ENCODE measurements around the gene PSMB7. TPM values are rescaled to one million over a fixed set of nuclear protein-coding genes. Genes with fewer than 3 reads are reported as not detected.

Gene PSMB7
- total RNA-seq, 2 experiments from 2014 or later, result 88.7 to 93.6 TPM

GRCh38 chr9:124342402-124342775 is 72.9 kb downstream of the PSMB7 start:
- no peak overlapping the region for H3K27ac Mint-ChIP-seq
- POLR2A ChIA-PET, result no interaction called here

GRCh38 chr9:124341455-124342170 is 73.6 kb downstream of the PSMB7 start:
- DNase-seq (no peak), ATAC-seq (ENCODE audit: low read depth) (no peak)
- POLR2A ChIA-PET, result no interaction called here
- Mint-ChIP-seq H3K9me3 (peaks cover 2% of the 10 kb centered on the region), H3K27ac (no peak overlapping the region), H3K4me1 (no peaks in the 10 kb centered on the region), H3K36me3 (no peaks in the 10 kb centered on the region), H3K4me3 (no peak overlapping the region), H3K27me3 (no peaks in the 10 kb centered on the region)

More at GRCh38 chr9:124342402-124342775, 72.9 kb downstream of the PSMB7 start:
- no peaks in the 10 kb centered on the region for H3K36me3 Mint-ChIP-seq
- H3K9me3 Mint-ChIP-seq, result peaks cover 2% of the 10 kb centered on the region
- no peak overlapping the region for H3K4me3 Mint-ChIP-seq
- ATAC-seq (ENCODE audit: low read depth), result no peak
- no peak for DNase-seq
- H3K4me1 Mint-ChIP-seq, result no peaks in the 10 kb centered on the region
- H3K27me3 Mint-ChIP-seq, result no peaks in the 10 kb centered on the region

- peaks cover 2% of the 10 kb centered on the region for H3K9me3 Mint-ChIP-seq
- no peak for DNase-seq
- no peaks in the 10 kb centered on the region for H3K27me3 Mint-ChIP-seq
- no peaks in the 10 kb centered on the region for H3K4me1 Mint-ChIP-seq
- POLR2A ChIA-PET, result no interaction called here
- no peaks in the 10 kb centered on the region for H3K36me3 Mint-ChIP-seq
- H3K27ac Mint-ChIP-seq, result no peak overlapping the region
- ATAC-seq (ENCODE audit: low read depth), result no peak
- no peak overlapping the region for H3K4me3 Mint-ChIP-seq
Observed at GRCh38 chr9:124340219-124341069, 74.8 kb downstream of the PSMB7 start.

- ATAC-seq (ENCODE audit: low read depth), result no peak
- Mint-ChIP-seq H3K4me3 (no peak overlapping the region), H3K36me3 (no peaks in the 10 kb centered on the region), H3K27me3 (no peaks in the 10 kb centered on the region), H3K4me1 (no peaks in the 10 kb centered on the region), H3K9me3 (peaks cover 2% of the 10 kb centered on the region), H3K27ac (no peak overlapping the region)
- POLR2A ChIA-PET, result no interaction called here
- DNase-seq, result no peak
Observed at GRCh38 chr9:124339603-124340146, 75.6 kb downstream of the PSMB7 start.

- Mint-ChIP-seq H3K4me1 (no peaks in the 10 kb centered on the region), H3K36me3 (no peaks in the 10 kb centered on the region), H3K27ac (no peak overlapping the region), H3K27me3 (no peaks in the 10 kb centered on the region), H3K9me3 (peaks cover 2% of the 10 kb centered on the region), H3K4me3 (no peak overlapping the region)
- ATAC-seq (ENCODE audit: low read depth) (no peak), DNase-seq (no peak)
- POLR2A ChIA-PET, result no interaction called here
Observed at GRCh38 chr9:124337562-124337961, 77.7 kb downstream of the PSMB7 start.

GRCh38 chr9:124335320-124335707 is 79.9 kb downstream of the PSMB7 start:
- Mint-ChIP-seq H3K36me3 (no peaks in the 10 kb centered on the region), H3K4me3 (no peak overlapping the region), H3K9me3 (peaks cover 2% of the 10 kb centered on the region), H3K4me1 (no peaks in the 10 kb centered on the region), H3K27ac (no peak overlapping the region), H3K27me3 (no peaks in the 10 kb centered on the region)
- DNase-seq, result no peak
- POLR2A ChIA-PET, result no interaction called here
- no peak for ATAC-seq (ENCODE audit: low read depth)

- ATAC-seq (ENCODE audit: low read depth) (no peak), DNase-seq (no peak)
- peaks cover 2% of the 10 kb centered on the region for H3K9me3 Mint-ChIP-seq
- H3K4me3 Mint-ChIP-seq, result no peak overlapping the region
- H3K4me1 Mint-ChIP-seq, result no peaks in the 10 kb centered on the region
- H3K36me3 Mint-ChIP-seq, result no peaks in the 10 kb centered on the region
- POLR2A ChIA-PET, result no interaction called here
- H3K27me3 Mint-ChIP-seq, result no peaks in the 10 kb centered on the region
- H3K27ac Mint-ChIP-seq, result no peak overlapping the region
Observed at GRCh38 chr9:124334568-124335319, 80.5 kb downstream of the PSMB7 start.

GRCh38 chr9:124333203-124333579 is 82.1 kb downstream of the PSMB7 start:
- no peak for DNase-seq
- Mint-ChIP-seq H3K9me3 (no peaks in the 10 kb centered on the region), H3K4me3 (no peak overlapping the region), H3K27me3 (no peaks in the 10 kb centered on the region), H3K4me1 (no peaks in the 10 kb centered on the region), H3K36me3 (no peaks in the 10 kb centered on the region), H3K27ac (no peak overlapping the region)
- no peak for ATAC-seq (ENCODE audit: low read depth)
- POLR2A ChIA-PET, result no interaction called here

- DNase-seq, result no peak
- Mint-ChIP-seq H3K9me3 (no peaks in the 10 kb centered on the region), H3K27ac (no peak overlapping the region), H3K4me3 (no peak overlapping the region), H3K4me1 (no peaks in the 10 kb centered on the region), H3K27me3 (no peaks in the 10 kb centered on the region), H3K36me3 (no peaks in the 10 kb centered on the region)
- no peak for ATAC-seq (ENCODE audit: low read depth)
- POLR2A ChIA-PET, result interaction anchor here (0.5 kb wide), 1 partner anchor 204 kb away, joined by 3 read pairs; no protein-coding TSS in a partner anchor
Observed at GRCh38 chr9:124332361-124333202, 82.7 kb downstream of the PSMB7 start.

- Mint-ChIP-seq H3K4me1 (no peaks in the 10 kb centered on the region), H3K36me3 (no peaks in the 10 kb centered on the region), H3K9me3 (no peaks in the 10 kb centered on the region), H3K27me3 (no peaks in the 10 kb centered on the region), H3K4me3 (no peak overlapping the region), H3K27ac (no peak overlapping the region)
- ATAC-seq (ENCODE audit: low read depth), result no peak
- POLR2A ChIA-PET, result interaction anchor here (0.7 kb wide), 1 partner anchor 310 kb away, joined by 4 read pairs; no protein-coding TSS in a partner anchor
- DNase-seq, result no peak
Observed at GRCh38 chr9:124331580-124331979, 83.7 kb downstream of the PSMB7 start.

- no peaks in the 10 kb centered on the region for H3K27me3 Mint-ChIP-seq
- no peaks in the 10 kb centered on the region for H3K36me3 Mint-ChIP-seq
- POLR2A ChIA-PET, result no interaction called here
- DNase-seq (no peak), ATAC-seq (ENCODE audit: low read depth) (no peak)
- H3K27ac Mint-ChIP-seq, result no peak overlapping the region
- H3K4me3 Mint-ChIP-seq, result no peak overlapping the region
- no peaks in the 10 kb centered on the region for H3K9me3 Mint-ChIP-seq
- no peaks in the 10 kb centered on the region for H3K4me1 Mint-ChIP-seq
Observed at GRCh38 chr9:124330011-124330697, 85.1 kb downstream of the PSMB7 start.

GRCh38 chr9:124329206-124329792 is 85.9 kb downstream of the PSMB7 start:
- no peak overlapping the region for H3K4me3 Mint-ChIP-seq
- H3K36me3 Mint-ChIP-seq, result no peaks in the 10 kb centered on the region
- H3K27me3 Mint-ChIP-seq, result no peaks in the 10 kb centered on the region
- H3K27ac Mint-ChIP-seq, result no peak overlapping the region
- no peaks in the 10 kb centered on the region for H3K4me1 Mint-ChIP-seq
- POLR2A ChIA-PET, result no interaction called here
- DNase-seq (no peak), ATAC-seq (ENCODE audit: low read depth) (no peak)
- no peaks in the 10 kb centered on the region for H3K9me3 Mint-ChIP-seq
